Fibroblast of mammary gland (primary cell): Measurements from ENCODE around the gene AP3M1.
"Not testable (repeated sequence)": the region's sequence is repeated elsewhere in the genome, so short reads cannot be mapped to it uniquely, and the experiment has no call there.

Experiments
- DNase-seq: peaks from one replicate; pipeline ENCODE4 v3.0.0-alpha.2; 2010; ENCODE audit warnings: low read depth
- H3K4me3 ChIP-seq: 2 replicates; pipeline ENCODE4 v1.5.1; 2011; ENCODE audit warnings: low read depth, mild to moderate bottlenecking, low read length, moderate library complexity; ENCODE audit not compliant: control insufficient read depth
- CTCF ChIP-seq: conservative IDR thresholded peaks from 2 replicates; pipeline ENCODE4 v1.5.1; 2011; ENCODE audit warnings: low read depth, low read length, inconsistent platforms; ENCODE audit not compliant: control insufficient read depth, insufficient read depth

The AP3M1 gene

GRCh38 chr10:74150990-74151878, 606 bp upstream of the AP3M1 start, which contains the start of gene ADK:
Gene ADK (plus strand): TSS chr10:74151221. CDS start chr10:74151279, 58 bp downstream.
- peak within 1 kb of the TSS; percentile 84 for H3K4me3 ChIP-seq
- no peak for TF ChIP-seq CTCF
- DNase-seq = peak; percentile 96

GRCh38 chr10:74146980-74147379, 3.6 kb downstream of the AP3M1 start:
- not testable (repeated sequence) for DNase-seq, H3K4me3 ChIP-seq

DNA sequence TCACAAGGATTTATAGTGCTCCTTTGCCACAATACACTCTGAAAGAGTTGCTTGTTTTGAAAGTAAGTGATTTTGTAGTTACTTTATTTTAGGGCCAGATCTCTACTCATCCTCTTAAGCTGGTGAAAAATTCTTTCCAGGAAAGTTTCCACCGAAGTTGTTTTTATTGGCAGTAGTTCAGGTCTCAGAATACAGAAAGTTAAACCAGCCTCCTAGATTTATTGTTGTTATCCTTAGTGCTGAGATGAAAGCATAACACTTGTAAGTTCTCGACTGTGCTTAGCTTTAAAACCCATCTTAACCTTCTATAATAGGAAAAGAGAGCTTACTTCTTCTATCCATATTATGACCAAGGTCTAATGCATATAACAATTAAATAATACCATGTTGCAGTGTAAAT, 5.5 kb downstream of the AP3M1 start:
- no peak for TF ChIP-seq CTCF
- H3K4me3 ChIP-seq = no peak overlapping the region
- peak; percentile 88 for DNase-seq

- TF ChIP-seq CTCF = no peak
- no peak overlapping the region for H3K4me3 ChIP-seq
- DNase-seq = no peak
Measured at GRCh38 chr10:74140553-74140952, 10.1 kb downstream of the AP3M1 start.

- no peak overlapping the region for H3K4me3 ChIP-seq
- no peak for TF ChIP-seq CTCF
- no peak for DNase-seq
Measured at GRCh38 chr10:74139981-74140380, 10.6 kb downstream of the AP3M1 start.

DNA sequence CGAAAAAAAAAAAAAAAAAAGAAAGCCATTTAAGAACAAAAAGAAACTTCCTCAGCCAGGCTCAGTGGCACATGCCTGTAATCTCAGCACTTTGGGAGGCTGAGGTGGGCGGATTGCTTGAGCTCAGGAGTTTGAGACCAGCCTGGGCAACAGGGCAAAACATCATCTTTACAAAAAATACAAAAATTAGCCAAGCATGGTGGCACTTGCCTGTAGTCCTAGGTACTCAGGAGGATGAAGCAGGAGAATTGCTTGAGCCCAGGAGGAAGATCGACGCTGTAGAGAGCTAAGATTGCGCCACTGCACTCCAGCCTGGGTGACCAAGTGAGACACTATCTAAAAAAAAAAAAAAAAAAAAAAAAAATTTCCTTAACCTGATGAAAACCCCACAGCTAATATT, 12.0 kb downstream of the AP3M1 start:
- DNase-seq, H3K4me3 ChIP-seq: not testable (repeated sequence)

DNA sequence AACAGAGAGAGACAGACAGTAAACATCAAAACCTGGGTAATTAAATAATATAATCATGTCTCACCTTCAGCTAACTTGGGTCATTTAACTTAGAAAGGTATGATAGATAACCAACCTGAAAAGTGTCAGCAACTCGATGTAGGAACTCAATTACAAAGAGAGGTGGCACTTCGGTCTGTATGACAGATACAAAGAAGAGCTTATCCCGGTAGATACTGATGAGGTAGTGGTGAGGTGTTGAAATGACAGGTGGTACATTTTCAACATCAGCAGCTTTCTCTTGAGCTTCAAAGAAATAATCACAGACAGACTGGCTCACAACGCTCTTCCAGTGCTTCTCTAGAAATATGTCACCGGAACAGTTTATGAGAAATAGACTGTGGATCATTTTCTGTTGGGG, 12.6 kb downstream of the AP3M1 start:
- no peak overlapping the region for H3K4me3 ChIP-seq
- DNase-seq = no peak
- TF ChIP-seq CTCF = no peak

GRCh38 chr10:74135452-74135851, 15.2 kb downstream of the AP3M1 start:
- no peak for TF ChIP-seq CTCF
- DNase-seq = no peak
- H3K4me3 ChIP-seq = no peak overlapping the region
